Measurements from ENCODE around the gene CENPU. TPM values are rescaled to one million over a fixed set of nuclear protein-coding genes. Genes with fewer than 3 reads are reported as not detected.

CENPU gene
- polyA plus RNA-seq, 1 experiment, result 3.0 TPM

GRCh38 chr4:184734758-184735157 lies 862 bp upstream of the CENPU start:
- CTCF ChIA-PET, result interaction anchor here (1.3 to 1.5 kb wide), 3 partner anchors 11 to 87 kb away, joined by 3 to 4 read pairs (median 4); no protein-coding TSS in a partner anchor
- Histone ChIP-seq H3K27me3 (ENCODE audit: control insufficient read depth, insufficient read depth, low read length) (no peaks in the 10 kb centered on the region), H3K36me3 (ENCODE audit: control insufficient read depth, insufficient read depth, low read length) (no peaks in the 10 kb centered on the region), H3K4me3 (ENCODE audit: low read depth, low read length) (no peak overlapping the region; the same call in 1 of the 2 replicates)
- DNase-seq (ENCODE audit: low read depth), result no peak
- no peak for TF ChIP-seq CTCF (IDR thresholded peaks at IDR 0.05; ENCODE audit: insufficient read depth, low read depth, low read length)
- POLR2A ChIA-PET, result interaction anchor here (0.5 to 0.7 kb wide), 3 partner anchors 23 to 111 kb away, joined by 3 to 16 read pairs (median 5); no protein-coding TSS in a partner anchor

GRCh38 chr4:184732126-184732525 lies 1.8 kb downstream of the CENPU start:
- H3K36me3 ChIP-seq (ENCODE audit: control insufficient read depth, insufficient read depth, low read length), result no peaks in the 10 kb centered on the region
- no peak for TF ChIP-seq CTCF (IDR thresholded peaks at IDR 0.05; ENCODE audit: insufficient read depth, low read depth, low read length)
- H3K27me3 ChIP-seq (ENCODE audit: control insufficient read depth, insufficient read depth, low read length), result no peaks in the 10 kb centered on the region
- no peak for DNase-seq (ENCODE audit: low read depth)
- CTCF ChIA-PET, result interaction anchor here (1.8 kb wide), 1 partner anchor 468 kb away, joined by 5 read pairs; no protein-coding TSS in a partner anchor
- POLR2A ChIA-PET, result no interaction called here
- no peak overlapping the region; the same call in 1 of the 2 replicates for H3K4me3 ChIP-seq (ENCODE audit: low read depth, low read length)

- no peak for TF ChIP-seq CTCF (IDR thresholded peaks at IDR 0.05; ENCODE audit: insufficient read depth, low read depth, low read length)
- ChIA-PET POLR2A (no interaction called here), CTCF (interaction anchor here (0.6 kb wide), 1 partner anchor 8 kb away, joined by 4 read pairs; no protein-coding TSS in a partner anchor)
- no peaks in the 10 kb centered on the region for H3K36me3 ChIP-seq (ENCODE audit: control insufficient read depth, insufficient read depth, low read length)
- no peaks in the 10 kb centered on the region for H3K27me3 ChIP-seq (ENCODE audit: control insufficient read depth, insufficient read depth, low read length)
- DNase-seq (ENCODE audit: low read depth), result no peak
- no peak overlapping the region for H3K4me3 ChIP-seq (ENCODE audit: low read depth, low read length)
These were observed 2.8 kb downstream of the CENPU start for GRCh38 chr4:184731056-184731455.

GRCh38 chr4:184729946-184730345 lies 4.0 kb downstream of the CENPU start:
- no peak overlapping the region for H3K4me3 ChIP-seq (ENCODE audit: low read depth, low read length)
- POLR2A ChIA-PET, result no interaction called here
- no peaks in the 10 kb centered on the region for H3K27me3 ChIP-seq (ENCODE audit: control insufficient read depth, insufficient read depth, low read length)
- H3K36me3 ChIP-seq (ENCODE audit: control insufficient read depth, insufficient read depth, low read length), result no peaks in the 10 kb centered on the region
- CTCF ChIA-PET, result no interaction called here
- TF ChIP-seq CTCF (IDR thresholded peaks at IDR 0.05; ENCODE audit: insufficient read depth, low read depth, low read length), result no peak
- no peak for DNase-seq (ENCODE audit: low read depth)

GRCh38 chr4:184728858-184729257 lies 5.0 kb downstream of the CENPU start:
- Histone ChIP-seq H3K36me3 (ENCODE audit: control insufficient read depth, insufficient read depth, low read length) (no peaks in the 10 kb centered on the region), H3K27me3 (ENCODE audit: control insufficient read depth, insufficient read depth, low read length) (no peaks in the 10 kb centered on the region), H3K4me3 (ENCODE audit: low read depth, low read length) (no peak overlapping the region)
- no peak for TF ChIP-seq CTCF (IDR thresholded peaks at IDR 0.05; ENCODE audit: insufficient read depth, low read depth, low read length)
- ChIA-PET CTCF (interaction anchor here (0.7 kb wide), 1 partner anchor 48 kb away, joined by 3 read pairs; no protein-coding TSS in a partner anchor), POLR2A (no interaction called here)
- no peak for DNase-seq (ENCODE audit: low read depth)

Data from BJ (cell line).